Measurements from ENCODE around the gene HECTD2.

Gene HECTD2

GRCh38 chr10:91537614-91538383 lies 127.7 kb downstream of the HECTD2 start:
- in situ Hi-C loops (cut with HindIII; ENCODE audit: low pct_ligation_motif_present, low sequenced_read_pairs): no loop called here
- H3K27me3 ChIP-seq (replicated peaks): no peaks in the 10 kb centered on the region
- no peak overlapping the region for H3K4me3 ChIP-seq (ENCODE audit: low read depth, low read length)
- TF ChIP-seq, protein P1, sequence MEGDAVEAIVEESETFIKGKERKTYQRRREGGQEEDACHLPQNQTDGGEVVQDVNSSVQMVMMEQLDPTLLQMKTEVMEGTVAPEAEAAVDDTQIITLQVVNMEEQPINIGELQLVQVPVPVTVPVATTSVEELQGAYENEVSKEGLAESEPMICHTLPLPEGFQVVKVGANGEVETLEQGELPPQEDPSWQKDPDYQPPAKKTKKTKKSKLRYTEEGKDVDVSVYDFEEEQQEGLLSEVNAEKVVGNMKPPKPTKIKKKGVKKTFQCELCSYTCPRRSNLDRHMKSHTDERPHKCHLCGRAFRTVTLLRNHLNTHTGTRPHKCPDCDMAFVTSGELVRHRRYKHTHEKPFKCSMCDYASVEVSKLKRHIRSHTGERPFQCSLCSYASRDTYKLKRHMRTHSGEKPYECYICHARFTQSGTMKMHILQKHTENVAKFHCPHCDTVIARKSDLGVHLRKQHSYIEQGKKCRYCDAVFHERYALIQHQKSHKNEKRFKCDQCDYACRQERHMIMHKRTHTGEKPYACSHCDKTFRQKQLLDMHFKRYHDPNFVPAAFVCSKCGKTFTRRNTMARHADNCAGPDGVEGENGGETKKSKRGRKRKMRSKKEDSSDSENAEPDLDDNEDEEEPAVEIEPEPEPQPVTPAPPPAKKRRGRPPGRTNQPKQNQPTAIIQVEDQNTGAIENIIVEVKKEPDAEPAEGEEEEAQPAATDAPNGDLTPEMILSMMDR (IDR thresholded peaks at IDR 0.05; ENCODE audit: low read depth, low read length, missing control alignments): no peak
- no peak overlapping the region for H3K27ac ChIP-seq
- no peak for DNase-seq
- H3K36me3 ChIP-seq (replicated peaks): no peaks in the 10 kb centered on the region

DNA sequence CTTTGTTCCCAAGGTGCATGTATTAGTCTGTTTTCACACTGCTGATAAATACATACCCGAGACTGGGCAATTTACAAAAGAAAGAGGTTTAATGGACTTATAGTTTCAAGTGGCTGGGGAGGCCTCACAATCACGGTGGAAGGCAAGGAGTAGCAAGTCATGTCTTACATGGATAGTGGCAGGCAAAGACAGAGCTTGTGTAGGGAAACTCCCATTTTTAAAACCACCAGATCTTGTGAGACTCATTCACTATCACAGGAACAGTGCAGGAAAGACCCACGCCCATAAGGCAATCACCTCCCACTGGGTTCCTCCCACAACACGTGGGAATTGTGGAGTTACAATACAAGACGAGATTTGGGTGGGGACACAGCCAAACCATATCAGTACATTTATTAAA lies 129.8 kb downstream of the HECTD2 start:
- in situ Hi-C loops (cut with HindIII; ENCODE audit: low pct_ligation_motif_present, low sequenced_read_pairs): no loop called here
- Histone ChIP-seq H3K27ac (no peak overlapping the region), H3K4me3 (ENCODE audit: low read depth, low read length) (no peak overlapping the region), H3K27me3 (replicated peaks) (no peaks in the 10 kb centered on the region), H3K36me3 (replicated peaks) (no peaks in the 10 kb centered on the region)
- TF ChIP-seq, protein P1 (IDR thresholded peaks at IDR 0.05; ENCODE audit: low read depth, low read length, missing control alignments): no peak
- DNase-seq: no peak

DNA sequence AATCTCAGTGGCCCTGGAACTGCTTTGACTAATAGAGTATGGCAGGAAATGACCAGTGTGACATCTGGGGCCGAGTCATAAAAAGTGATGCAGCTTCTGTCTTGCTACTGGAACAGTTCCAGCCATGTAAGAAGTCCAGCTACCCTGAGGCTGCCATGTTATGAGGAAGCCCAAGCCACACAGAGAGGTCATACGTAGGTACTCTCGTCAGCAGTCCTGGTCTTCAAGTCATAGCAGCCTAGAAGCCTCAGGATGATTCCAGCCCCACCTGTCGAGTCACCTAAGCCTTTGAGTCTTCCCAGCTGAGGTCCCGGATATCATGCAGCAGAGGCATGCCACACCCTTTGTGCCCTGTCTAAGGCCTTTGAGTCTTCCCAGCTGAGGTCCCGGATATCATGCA lies 130.6 kb downstream of the HECTD2 start:
- no peak for DNase-seq
- no peak overlapping the region for H3K4me3 ChIP-seq (ENCODE audit: low read depth, low read length)
- TF ChIP-seq, protein P1 (IDR thresholded peaks at IDR 0.05; ENCODE audit: low read depth, low read length, missing control alignments): no peak
- H3K36me3 ChIP-seq (replicated peaks): no peaks in the 10 kb centered on the region
- no peak overlapping the region for H3K27ac ChIP-seq
- no peaks in the 10 kb centered on the region for H3K27me3 ChIP-seq (replicated peaks)
- in situ Hi-C loops (cut with HindIII; ENCODE audit: low pct_ligation_motif_present, low sequenced_read_pairs): no loop called here

DNA sequence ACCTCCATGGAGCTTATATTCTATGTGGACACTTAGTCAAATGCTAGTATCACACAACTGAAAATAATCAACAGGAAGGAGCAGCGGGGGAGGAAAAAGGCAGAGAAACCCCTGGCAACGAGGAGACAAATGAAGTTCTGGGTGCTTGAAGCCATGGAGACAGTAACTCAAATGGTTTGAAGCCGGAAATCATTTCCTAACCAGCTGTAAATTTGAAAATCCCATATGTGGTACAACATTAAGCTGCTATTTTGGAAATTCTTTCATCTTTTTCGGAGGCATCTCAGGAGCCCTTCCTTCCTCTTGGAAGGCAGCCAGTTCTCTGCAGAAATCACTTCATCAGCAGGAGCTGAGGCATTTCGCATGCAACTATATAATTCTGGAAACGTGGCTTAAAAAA lies 131.3 kb downstream of the HECTD2 start:
- no peaks in the 10 kb centered on the region for H3K27me3 ChIP-seq (replicated peaks)
- DNase-seq: peak; percentile 11
- in situ Hi-C loops (cut with HindIII; ENCODE audit: low pct_ligation_motif_present, low sequenced_read_pairs): no loop called here

GRCh38 chr10:91545384-91545783 lies 135.2 kb downstream of the HECTD2 start:
- no peak overlapping the region for H3K27ac ChIP-seq
- in situ Hi-C loops (cut with HindIII; ENCODE audit: low pct_ligation_motif_present, low sequenced_read_pairs): no loop called here
- H3K27me3 ChIP-seq (replicated peaks): no peaks in the 10 kb centered on the region
- TF ChIP-seq, protein P1 (IDR thresholded peaks at IDR 0.05; ENCODE audit: low read depth, low read length, missing control alignments): no peak
- H3K4me3 ChIP-seq (ENCODE audit: low read depth, low read length): no peak overlapping the region
- H3K36me3 ChIP-seq (replicated peaks): no peaks in the 10 kb centered on the region
- DNase-seq: no peak

More for the DNA sequence above, 131.3 kb downstream of the HECTD2 start:
- H3K36me3 ChIP-seq (replicated peaks): no peaks in the 10 kb centered on the region
- TF ChIP-seq, protein P1 (IDR thresholded peaks at IDR 0.05; ENCODE audit: low read depth, low read length, missing control alignments): no peak
- H3K27ac ChIP-seq: no peak overlapping the region
- no peak overlapping the region for H3K4me3 ChIP-seq (ENCODE audit: low read depth, low read length)

DNA sequence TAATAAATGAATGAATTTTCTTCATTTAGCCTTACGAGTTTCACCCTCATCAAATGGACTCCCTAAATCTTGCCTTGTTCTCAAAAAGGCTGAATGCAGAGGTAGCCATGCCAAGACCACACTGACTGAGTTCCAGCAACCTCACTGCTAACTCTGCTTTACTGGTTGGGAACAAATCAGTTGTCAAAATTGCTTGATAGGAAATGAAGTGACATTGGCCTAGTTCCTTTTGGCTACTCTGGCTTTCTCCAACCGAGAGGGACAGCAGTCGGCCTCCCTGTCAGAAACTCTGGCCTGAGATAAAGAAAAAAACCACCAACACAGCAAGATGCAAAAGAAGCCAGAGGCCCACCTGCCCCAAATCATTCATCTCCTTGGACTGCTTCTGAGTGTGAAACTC lies 135.7 kb downstream of the HECTD2 start:
- TF ChIP-seq, protein P1 (IDR thresholded peaks at IDR 0.05; ENCODE audit: low read depth, low read length, missing control alignments): no peak
- in situ Hi-C loops (cut with HindIII; ENCODE audit: low pct_ligation_motif_present, low sequenced_read_pairs): no loop called here
- H3K27ac ChIP-seq: no peak overlapping the region
- H3K27me3 ChIP-seq (replicated peaks): no peaks in the 10 kb centered on the region
- H3K4me3 ChIP-seq (ENCODE audit: low read depth, low read length): no peak overlapping the region
- H3K36me3 ChIP-seq (replicated peaks): no peaks in the 10 kb centered on the region
- DNase-seq: no peak

Data from brain microvascular endothelial cell (primary cell).